ENCODE measurements around the gene CCNJ.
A peak's percentile ranks its signal among the peaks of the same experiment; 100 is the strongest.

The CCNJ gene

GRCh38 chr10:96021332-96021731, 22.1 kb upstream of the CCNJ start:
- DNase-seq (ENCODE audit: low spot score): no peak
- no peak for TF ChIP-seq CTCF (IDR thresholded peaks at IDR 0.05; ENCODE audit: borderline replicate concordance, control extremely low read depth, extremely low read depth, insufficient read depth, missing control alignments)
- in situ Hi-C loops (cut with MboI; ENCODE audit: low sequenced_read_pairs, unreplicated experiment): loop anchor here (10.0 kb wide), 2 partner anchors 203 to 293 kb away; no protein-coding TSS in a partner anchor

- DNase-seq (ENCODE audit: low spot score): no peak
- in situ Hi-C loops (cut with MboI; ENCODE audit: low sequenced_read_pairs, unreplicated experiment): loop anchor here (10.0 kb wide), 2 partner anchors 202 to 292 kb away; no protein-coding TSS in a partner anchor
Observed at GRCh38 chr10:96022739-96023138, 20.6 kb upstream of the CCNJ start.

GRCh38 chr10:96023168-96023567, 20.2 kb upstream of the CCNJ start:
- no peak for DNase-seq (ENCODE audit: low spot score)
- in situ Hi-C loops (cut with MboI; ENCODE audit: low sequenced_read_pairs, unreplicated experiment): loop anchor here (10.0 kb wide), 2 partner anchors 202 to 292 kb away; no protein-coding TSS in a partner anchor
- TF ChIP-seq CTCF (IDR thresholded peaks at IDR 0.05; ENCODE audit: borderline replicate concordance, control extremely low read depth, extremely low read depth, insufficient read depth, missing control alignments): no peak

More at GRCh38 chr10:96022739-96023138, 20.6 kb upstream of the CCNJ start:
- TF ChIP-seq CTCF (IDR thresholded peaks at IDR 0.05; ENCODE audit: borderline replicate concordance, control extremely low read depth, extremely low read depth, insufficient read depth, missing control alignments): no peak

GRCh38 chr10:96025566-96025965, 17.8 kb upstream of the CCNJ start:
- no peak for DNase-seq (ENCODE audit: low spot score)
- TF ChIP-seq CTCF (IDR thresholded peaks at IDR 0.05; ENCODE audit: borderline replicate concordance, control extremely low read depth, extremely low read depth, insufficient read depth, missing control alignments): peak; percentile 7
- in situ Hi-C loops (cut with MboI; ENCODE audit: low sequenced_read_pairs, unreplicated experiment): loop anchor here (10.0 kb wide), 2 partner anchors 199 to 289 kb away; no protein-coding TSS in a partner anchor

- no peak for TF ChIP-seq CTCF (IDR thresholded peaks at IDR 0.05; ENCODE audit: borderline replicate concordance, control extremely low read depth, extremely low read depth, insufficient read depth, missing control alignments)
- in situ Hi-C loops (cut with MboI; ENCODE audit: low sequenced_read_pairs, unreplicated experiment): no loop called here
- DNase-seq (ENCODE audit: low spot score): no peak
Observed at GRCh38 chr10:96034625-96035024, 8.8 kb upstream of the CCNJ start.

GRCh38 chr10:96038476-96039387, 4.7 kb upstream of the CCNJ start:
- no peak for DNase-seq (ENCODE audit: low spot score)
- in situ Hi-C loops (cut with MboI; ENCODE audit: low sequenced_read_pairs, unreplicated experiment): no loop called here
- no peak for TF ChIP-seq CTCF (IDR thresholded peaks at IDR 0.05; ENCODE audit: borderline replicate concordance, control extremely low read depth, extremely low read depth, insufficient read depth, missing control alignments)
